Rectal smooth muscle tissue (tissue), 1 donor: ENCODE results near the gene CLTC.
"Not testable (repeated sequence)": the region's sequence is repeated elsewhere in the genome, so short reads cannot be mapped to it uniquely, and the experiment has no call there.

Experiments used
- H3K27ac ChIP-seq: one replicate; pipeline ENCODE4 v1.7.0; 2013; ENCODE audit warnings: low read depth, low read length, inconsistent platforms
- H3K27me3 ChIP-seq: one replicate; pipeline ENCODE4 v1.7.0; 2013; ENCODE audit warnings: low read length; ENCODE audit not compliant: control insufficient read depth, insufficient read depth
- H3K36me3 ChIP-seq: one replicate; pipeline ENCODE4 v1.7.0; 2013; ENCODE audit warnings: low read length; ENCODE audit not compliant: control insufficient read depth, insufficient read depth
- H3K4me1 ChIP-seq: one replicate; pipeline ENCODE4 v1.7.0; 2013; ENCODE audit warnings: low read length; ENCODE audit not compliant: control insufficient read depth, insufficient read depth
- H3K4me3 ChIP-seq: one replicate; pipeline ENCODE4 v1.7.0; 2013; ENCODE audit warnings: low read length
- H3K9ac ChIP-seq: one replicate; pipeline ENCODE4 v1.7.0; 2013; ENCODE audit warnings: low read length

CLTC gene

GRCh38 chr17:59619298-59620063, at the start of gene CLTC:
Gene CLTC, plus strand, starts transcription at chr17:59619895. Its CDS starts 237 bp downstream, at chr17:59620132.
- Histone ChIP-seq H3K4me3 (peak within 1 kb of the TSS; percentile 98), H3K4me1 (peaks cover 8% of the 10 kb centered on the region), H3K27me3 (no peaks in the 10 kb centered on the region), H3K9ac (peak within 1 kb of the TSS; percentile 96), H3K27ac (peak within 1 kb of the TSS; percentile 94), H3K36me3 (no peaks in the 10 kb centered on the region)

- H3K4me1 ChIP-seq = no peaks in the 10 kb centered on the region
- no peaks in the 10 kb centered on the region for H3K27me3 ChIP-seq
- no peak overlapping the region for H3K27ac ChIP-seq
- H3K4me3 ChIP-seq = no peak overlapping the region
- H3K9ac ChIP-seq = no peak overlapping the region
- H3K36me3 ChIP-seq = no peaks in the 10 kb centered on the region
Observed at GRCh38 chr17:59572301-59572924, 47.3 kb upstream of the CLTC start.

- H3K27ac ChIP-seq, H3K4me1 ChIP-seq, H3K36me3 ChIP-seq, H3K27me3 ChIP-seq, H3K9ac ChIP-seq, H3K4me3 ChIP-seq: not testable (repeated sequence)
Observed at GRCh38 chr17:59584168-59584567, 35.5 kb upstream of the CLTC start.

GRCh38 chr17:59600169-59600568, 19.5 kb upstream of the CLTC start:
- Histone ChIP-seq H3K27me3 (no peaks in the 10 kb centered on the region), H3K27ac (no peak overlapping the region), H3K36me3 (no peaks in the 10 kb centered on the region), H3K4me1 (no peaks in the 10 kb centered on the region), H3K9ac (no peak overlapping the region), H3K4me3 (no peak overlapping the region)

- Histone ChIP-seq H3K9ac (no peak overlapping the region), H3K4me3 (no peak overlapping the region), H3K27me3 (no peaks in the 10 kb centered on the region), H3K4me1 (no peaks in the 10 kb centered on the region), H3K36me3 (peaks cover 2% of the 10 kb centered on the region), H3K27ac (no peak overlapping the region)
Observed at GRCh38 chr17:59601130-59601529, 18.6 kb upstream of the CLTC start.

- H3K36me3 ChIP-seq = peaks cover 6% of the 10 kb centered on the region
Observed at GRCh38 chr17:59607061-59607460, 12.6 kb upstream of the CLTC start.

GRCh38 chr17:59607817-59608403, 11.8 kb upstream of the CLTC start:
- Histone ChIP-seq H3K9ac (no peak overlapping the region), H3K36me3 (peaks cover 6% of the 10 kb centered on the region)

More at GRCh38 chr17:59607061-59607460, 12.6 kb upstream of the CLTC start:
- Histone ChIP-seq H3K9ac (no peak overlapping the region), H3K27me3 (no peaks in the 10 kb centered on the region), H3K4me3 (no peak overlapping the region), H3K27ac (no peak overlapping the region), H3K4me1 (no peaks in the 10 kb centered on the region)

GRCh38 chr17:59611503-59611902, 8.2 kb upstream of the CLTC start:
- Histone ChIP-seq H3K27ac (no peak overlapping the region), H3K27me3 (no peaks in the 10 kb centered on the region), H3K36me3 (peaks cover 4% of the 10 kb centered on the region), H3K4me3 (no peak overlapping the region), H3K9ac (no peak overlapping the region), H3K4me1 (no peaks in the 10 kb centered on the region)

More at GRCh38 chr17:59607817-59608403, 11.8 kb upstream of the CLTC start:
- Histone ChIP-seq H3K27ac (no peak overlapping the region), H3K4me1 (no peaks in the 10 kb centered on the region), H3K27me3 (no peaks in the 10 kb centered on the region), H3K4me3 (no peak overlapping the region)

GRCh38 chr17:59616253-59616920, 3.3 kb upstream of the CLTC start:
- Histone ChIP-seq H3K27me3 (no peaks in the 10 kb centered on the region), H3K36me3 (no peaks in the 10 kb centered on the region), H3K4me1 (peaks cover 3% of the 10 kb centered on the region), H3K27ac (no peak overlapping the region), H3K4me3 (no peak overlapping the region), H3K9ac (no peak overlapping the region)

GRCh38 chr17:59617156-59617732, 2.5 kb upstream of the CLTC start:
- Histone ChIP-seq H3K36me3 (no peaks in the 10 kb centered on the region), H3K9ac (no peak overlapping the region), H3K4me1 (peaks cover 8% of the 10 kb centered on the region), H3K4me3 (no peak overlapping the region), H3K27me3 (no peaks in the 10 kb centered on the region), H3K27ac (no peak overlapping the region)

GRCh38 chr17:59619035-59619297, 729 bp upstream of the CLTC start:
- peak overlapping the region; percentile 94 for H3K27ac ChIP-seq
- no peaks in the 10 kb centered on the region for H3K27me3 ChIP-seq
- H3K4me1 ChIP-seq = peaks cover 8% of the 10 kb centered on the region
- peak overlapping the region; percentile 73 for H3K9ac ChIP-seq
- H3K4me3 ChIP-seq = peak overlapping the region; percentile 98
- no peaks in the 10 kb centered on the region for H3K36me3 ChIP-seq

GRCh38 chr17:59620064-59620359, 317 bp downstream of the CLTC start:
- Histone ChIP-seq H3K27ac (peak overlapping the region; percentile 94), H3K4me1 (peaks cover 8% of the 10 kb centered on the region), H3K36me3 (no peaks in the 10 kb centered on the region), H3K4me3 (peak overlapping the region; percentile 98), H3K27me3 (no peaks in the 10 kb centered on the region), H3K9ac (peak overlapping the region; percentile 96)
